Measurements from ENCODE around the gene PARD3. TPM values are rescaled to one million over a fixed set of nuclear protein-coding genes. Genes with fewer than 3 reads are reported as not detected.

The PARD3 gene
- total RNA-seq, 1 donor from 2014 or later, result 37.5 TPM

GRCh38 chr10:34206078-34206934, 608.8 kb downstream of the PARD3 start:
- H3K27ac ChIP-seq, result no peak overlapping the region
- H3K36me3 ChIP-seq, result no peaks in the 10 kb centered on the region
- intact Hi-C loops (cut with DNase I), result no loop called here
- TF ChIP-seq CTCF (IDR thresholded peaks at IDR 0.05), result no peak
- H3K9me3 ChIP-seq, result no peaks in the 10 kb centered on the region
- no peak overlapping the region for H3K4me3 ChIP-seq
- no peak for DNase-seq (ENCODE audit: low spot score in 2 of 2)
- no peaks in the 10 kb centered on the region for H3K27me3 ChIP-seq
- H3K4me1 ChIP-seq, result no peaks in the 10 kb centered on the region

GRCh38 chr10:34205452-34205851, 609.6 kb downstream of the PARD3 start:
- no peaks in the 10 kb centered on the region for H3K4me1 ChIP-seq
- no peaks in the 10 kb centered on the region for H3K27me3 ChIP-seq
- TF ChIP-seq CTCF (IDR thresholded peaks at IDR 0.05), result no peak
- DNase-seq (ENCODE audit: low spot score in 2 of 2), result no peak
- no peak overlapping the region for H3K27ac ChIP-seq
- intact Hi-C loops (cut with DNase I), result no loop called here
- H3K9me3 ChIP-seq, result no peaks in the 10 kb centered on the region
- no peak overlapping the region for H3K4me3 ChIP-seq
- no peaks in the 10 kb centered on the region for H3K36me3 ChIP-seq

- intact Hi-C loops (cut with DNase I), result no loop called here
- no peak for DNase-seq (ENCODE audit: low spot score in 2 of 2)
- Histone ChIP-seq H3K27me3 (no peaks in the 10 kb centered on the region), H3K4me1 (no peaks in the 10 kb centered on the region), H3K27ac (no peak overlapping the region), H3K9me3 (no peaks in the 10 kb centered on the region), H3K4me3 (no peak overlapping the region), H3K36me3 (no peaks in the 10 kb centered on the region)
- TF ChIP-seq CTCF (IDR thresholded peaks at IDR 0.05), result no peak
These were observed 611.0 kb downstream of the PARD3 start for GRCh38 chr10:34203966-34204630.

- no peaks in the 10 kb centered on the region for H3K27me3 ChIP-seq
- H3K4me1 ChIP-seq, result no peaks in the 10 kb centered on the region
- no peak for DNase-seq (ENCODE audit: low spot score in 2 of 2)
- intact Hi-C loops (cut with DNase I), result no loop called here
- H3K9me3 ChIP-seq, result no peaks in the 10 kb centered on the region
- H3K27ac ChIP-seq, result no peak overlapping the region
- no peak overlapping the region for H3K4me3 ChIP-seq
- H3K36me3 ChIP-seq, result no peaks in the 10 kb centered on the region
- no peak for TF ChIP-seq CTCF (IDR thresholded peaks at IDR 0.05)
These were observed 614.7 kb downstream of the PARD3 start for GRCh38 chr10:34200355-34200901.

- Histone ChIP-seq H3K4me3 (no peak overlapping the region), H3K9me3 (no peaks in the 10 kb centered on the region), H3K4me1 (no peaks in the 10 kb centered on the region), H3K27ac (no peak overlapping the region), H3K27me3 (no peaks in the 10 kb centered on the region), H3K36me3 (no peaks in the 10 kb centered on the region)
- no peak for DNase-seq (ENCODE audit: low spot score in 2 of 2)
- intact Hi-C loops (cut with DNase I), result no loop called here
- no peak for TF ChIP-seq CTCF (IDR thresholded peaks at IDR 0.05)
These were observed 616.1 kb downstream of the PARD3 start for GRCh38 chr10:34198953-34199352.
